Pancreas (tissue), 10 donors: ENCODE results near the gene SORCS2. TPM values are rescaled to one million over a fixed set of nuclear protein-coding genes. Genes with fewer than 3 reads are reported as not detected.

Experiments used
- ATAC-seq, 4 donors: fragments of 200-7000 bp; cut with Tn5 transposase; one replicate each; pipeline versions ENCODE4 v1.8.0 to v1.9.1; 2020; ENCODE audit warnings: mild to moderate bottlenecking in 4 of 4, moderate library complexity in 4 of 4
- DNase-seq, 6 donors: peaks; one replicate each; pipeline ENCODE4 v3.0.0-alpha.2; 2020
- FAIRE-seq: peaks from 2 replicates; lab custom pipeline; 2012; peaks lifted over from hg19 to GRCh38; lab: Jason Lieb, UNC
- H3K27ac ChIP-seq, 4 donors: fragments of 200-600 bp; sonication (generic); 1 replicate in 3 of 4; 2 replicates in 1 of 4; pipeline versions ENCODE4 v1.5.0 to v1.8.0; 2020
- H3K27me3 ChIP-seq, 4 donors: fragments of 200-600 bp; one replicate each; pipeline ENCODE4 v1.8.0; 2021
- H3K36me3 ChIP-seq, 3 donors: fragments of 200-600 bp; sonication (generic) in 1 of 3; one replicate each; pipeline versions ENCODE4 v1.5.0 to v1.8.0; 2020 to 2021
- H3K4me1 ChIP-seq, 3 donors: fragments of 200-600 bp; one replicate each; pipeline ENCODE4 v1.8.0; 2021
- H3K4me3 ChIP-seq, 4 donors: fragments of 200-600 bp; sonication (generic) in 2 of 4; one replicate each; pipeline versions ENCODE4 v1.5.0 to v1.8.0; 2020 to 2021
- H3K9me3 ChIP-seq, 4 donors: fragments of 200-600 bp; one replicate each; pipeline ENCODE4 v1.8.0; 2021
- CTCF ChIP-seq, 4 donors: fragments of 200-600 bp; sonication (generic) in 3 of 4; IDR thresholded peaks; one replicate each; pipeline versions ENCODE4 v1.5.0 to v1.8.0; 2021; ENCODE audit warnings: antibody characterized with exemption in 4 of 4
- WGBS, 2 donors: extraction: QIAGEN DNeasy Blood & Tissue Kit; methylation state at CpG; one replicate each; pipeline ENCODE4 v1.1.7; 2013; 5-methylcytosine and 5-hydroxymethylcytosine counted together
- intact Hi-C, 3 donors: fragments of 100-400 bp; cut with DNase I; formaldehyde crosslinking; loops; one replicate each; pipeline versions ENCODE4 v1.11.1 to v1.14.2; 2022
- polyA plus RNA-seq, 2 donors: library from polyadenylated mRNA; stranded (reverse); fragments of 200-250 nt; gene quantifications; one replicate each; pipeline ENCODE4 v1.2.3, GENCODE V29; 2013
- total RNA-seq, 6 donors: library from RNA; stranded (reverse); fragmentation: NEBNext Ultra II Directional in 4 of 6; extraction: Animal tissue kit (Norgen Biotek cat#: 25700) in 4 of 6; gene quantifications; one replicate each; pipeline versions ENCODE4 v1.2.1 to v1.2.4, GENCODE V29; 2021 to 2023
- donor health status: healthy with polysubstance abuse.
- donor health status: DM: no; HTN: no; CAD: no; lungs with moderate emphysema.
- donor health status: DM: no; HTN: no; CAD: no.
- donor health status: control.
- donor health status: control.
- donor health status: Bipolar disorder and iron deficiency.
- donor health status: DM: yes; HTN: yes; CAD: no.
- donor health status: DM: no; HTN: no; CAD: no.
- donor health status: DM: no; HTN: no; CAD: no.
- donor health status: DM: yes; HTN: yes; CAD: no.

Gene SORCS2
- total and polyA plus RNA-seq, 8 donors: 0.14 to 1.7 (median 0.42) TPM

- no peak for TF ChIP-seq CTCF (IDR thresholded peaks at IDR 0.05)
- no peaks in the 10 kb centered on the region for H3K9me3 ChIP-seq
- no peak for FAIRE-seq
- peaks cover 0 to 4% (median 0%) of the 10 kb centered on the region in 4 donors for H3K27me3 ChIP-seq
- DNase-seq: no peak
- no peak overlapping the region for H3K4me3 ChIP-seq
- WGBS, 2 donors: 67 to 71% methylated on average over 6 of the region's 6 CpGs
- no peak overlapping the region for H3K27ac ChIP-seq
- intact Hi-C loops: no loop called here
- H3K36me3 ChIP-seq: no peaks in the 10 kb centered on the region
- no peak for ATAC-seq
- H3K4me1 ChIP-seq: no peaks in the 10 kb centered on the region
Observed at GRCh38 chr4:7307394-7308099, 115.2 kb downstream of the SORCS2 start.

GRCh38 chr4:7309181-7309580, 116.8 kb downstream of the SORCS2 start:
- H3K36me3 ChIP-seq: no peaks in the 10 kb centered on the region
- ATAC-seq: no peak
- no peak overlapping the region for H3K27ac ChIP-seq
- H3K27me3 ChIP-seq: peaks cover 0 to 4% (median 0%) of the 10 kb centered on the region in 4 donors
- FAIRE-seq: no peak
- intact Hi-C loops: no loop called here
- TF ChIP-seq CTCF (IDR thresholded peaks at IDR 0.05): no peak
- WGBS, 2 donors: 46 to 53% methylated on average over 13 of the region's 13 CpGs
- no peaks in the 10 kb centered on the region for H3K9me3 ChIP-seq
- DNase-seq: peak in 1 of 6 donors; percentile 12
- H3K4me1 ChIP-seq: no peaks in the 10 kb centered on the region
- no peak overlapping the region for H3K4me3 ChIP-seq

- H3K4me3 ChIP-seq: no peak overlapping the region
- H3K4me1 ChIP-seq: no peaks in the 10 kb centered on the region
- ATAC-seq (no peak), FAIRE-seq (no peak), DNase-seq (peak in 1 of 6 donors; percentile 25)
- peaks cover 0 to 4% (median 0%) of the 10 kb centered on the region in 4 donors for H3K27me3 ChIP-seq
- no peak for TF ChIP-seq CTCF (IDR thresholded peaks at IDR 0.05)
- intact Hi-C loops: no loop called here
- no peaks in the 10 kb centered on the region for H3K36me3 ChIP-seq
- no peak overlapping the region for H3K27ac ChIP-seq
- 51 to 65% methylated on average over 17 of the region's 17 CpGs for WGBS, 2 donors
- H3K9me3 ChIP-seq: no peaks in the 10 kb centered on the region
Observed at GRCh38 chr4:7309636-7310390, 117.5 kb downstream of the SORCS2 start.

- intact Hi-C loops: no loop called here
- H3K27ac ChIP-seq: no peak overlapping the region
- H3K4me3 ChIP-seq: no peak overlapping the region
- no peaks in the 10 kb centered on the region for H3K9me3 ChIP-seq
- no peak for TF ChIP-seq CTCF (IDR thresholded peaks at IDR 0.05)
- FAIRE-seq: no peak
- peak in 1 of 6 donors; percentile 18 for DNase-seq
- ATAC-seq: no peak
- H3K36me3 ChIP-seq: no peaks in the 10 kb centered on the region
- H3K4me1 ChIP-seq: no peaks in the 10 kb centered on the region
- WGBS, 2 donors: 43 to 60% methylated on average over 12 of the region's 12 CpGs
- H3K27me3 ChIP-seq: peaks cover 0 to 4% (median 0%) of the 10 kb centered on the region in 4 donors
Observed at GRCh38 chr4:7310451-7310850, 118.1 kb downstream of the SORCS2 start.
